ENCODE results near the gene PCCA. TPM values are rescaled to one million over a fixed set of nuclear protein-coding genes. Genes with fewer than 3 reads are reported as not detected.

Gene PCCA
- total RNA-seq, 1 donor from 2014 or later, result 7.7 TPM

GRCh38 chr13:100447831-100448230 lies 358.9 kb downstream of the PCCA start:
- intact Hi-C loops (cut with micrococcal nuclease), result no loop called here

- intact Hi-C loops (cut with micrococcal nuclease), result no loop called here
Observed at GRCh38 chr13:100451923-100452322, 363.0 kb downstream of the PCCA start.

- intact Hi-C loops (cut with micrococcal nuclease), result no loop called here
Observed at GRCh38 chr13:100454876-100455275, 366.0 kb downstream of the PCCA start.

- intact Hi-C loops (cut with micrococcal nuclease), result no loop called here
Observed at GRCh38 chr13:100458673-100459072, 369.8 kb downstream of the PCCA start.

GRCh38 chr13:100459747-100460146 lies 370.9 kb downstream of the PCCA start:
- intact Hi-C loops (cut with micrococcal nuclease), result no loop called here

GRCh38 chr13:100460266-100460665 lies 371.4 kb downstream of the PCCA start:
- intact Hi-C loops (cut with micrococcal nuclease), result no loop called here

- intact Hi-C loops (cut with micrococcal nuclease), result no loop called here
Observed at GRCh38 chr13:100460791-100461190, 371.9 kb downstream of the PCCA start.

GRCh38 chr13:100461309-100462030 lies 372.6 kb downstream of the PCCA start:
- intact Hi-C loops (cut with micrococcal nuclease), result no loop called here

GRCh38 chr13:100464006-100464405 lies 375.1 kb downstream of the PCCA start:
- intact Hi-C loops (cut with micrococcal nuclease), result no loop called here

GRCh38 chr13:100465558-100465957 lies 376.7 kb downstream of the PCCA start:
- intact Hi-C loops (cut with micrococcal nuclease), result no loop called here

GRCh38 chr13:100470866-100471505 lies 382.1 kb downstream of the PCCA start:
- intact Hi-C loops (cut with micrococcal nuclease), result no loop called here

GRCh38 chr13:100473087-100473486 lies 384.2 kb downstream of the PCCA start:
- intact Hi-C loops (cut with micrococcal nuclease), result no loop called here

- intact Hi-C loops (cut with micrococcal nuclease), result no loop called here
Observed at GRCh38 chr13:100473501-100474044, 384.7 kb downstream of the PCCA start.

- intact Hi-C loops (cut with micrococcal nuclease), result no loop called here
Observed at GRCh38 chr13:100476963-100477362, 388.1 kb downstream of the PCCA start.

- intact Hi-C loops (cut with micrococcal nuclease), result no loop called here
Observed at GRCh38 chr13:100478107-100478809, 389.4 kb downstream of the PCCA start.

- intact Hi-C loops (cut with micrococcal nuclease), result no loop called here
Observed at GRCh38 chr13:100480676-100481075, 391.8 kb downstream of the PCCA start.

- intact Hi-C loops (cut with micrococcal nuclease), result no loop called here
Observed at GRCh38 chr13:100483139-100483538, 394.2 kb downstream of the PCCA start.

GRCh38 chr13:100483841-100484381 lies 395.0 kb downstream of the PCCA start:
- intact Hi-C loops (cut with micrococcal nuclease), result no loop called here

GRCh38 chr13:100484702-100485101 lies 395.8 kb downstream of the PCCA start:
- intact Hi-C loops (cut with micrococcal nuclease), result no loop called here

- intact Hi-C loops (cut with micrococcal nuclease), result no loop called here
Observed at GRCh38 chr13:100485265-100485664, 396.4 kb downstream of the PCCA start.

- intact Hi-C loops (cut with micrococcal nuclease), result no loop called here
Observed at GRCh38 chr13:100490692-100491091, 401.8 kb downstream of the PCCA start.

Measured in T-helper 2 cell treated with Interferon-gamma antibody and Interleukin-4, amounts not matched to agents 100 ng/mL and 5 ng/mL, for 36 hours (primary cell).